Activated gamma-delta T cell (primary cell): ENCODE results near the gene CDCA8.
"Not testable (repeated sequence)": the region's sequence is repeated elsewhere in the genome, so short reads cannot be mapped to it uniquely, and the experiment has no call there.

Experiments used
- DNase-seq: peaks from one replicate; lab custom pipeline; 2025; lab: John Stamatoyannopoulos, UW

The CDCA8 gene

DNA sequence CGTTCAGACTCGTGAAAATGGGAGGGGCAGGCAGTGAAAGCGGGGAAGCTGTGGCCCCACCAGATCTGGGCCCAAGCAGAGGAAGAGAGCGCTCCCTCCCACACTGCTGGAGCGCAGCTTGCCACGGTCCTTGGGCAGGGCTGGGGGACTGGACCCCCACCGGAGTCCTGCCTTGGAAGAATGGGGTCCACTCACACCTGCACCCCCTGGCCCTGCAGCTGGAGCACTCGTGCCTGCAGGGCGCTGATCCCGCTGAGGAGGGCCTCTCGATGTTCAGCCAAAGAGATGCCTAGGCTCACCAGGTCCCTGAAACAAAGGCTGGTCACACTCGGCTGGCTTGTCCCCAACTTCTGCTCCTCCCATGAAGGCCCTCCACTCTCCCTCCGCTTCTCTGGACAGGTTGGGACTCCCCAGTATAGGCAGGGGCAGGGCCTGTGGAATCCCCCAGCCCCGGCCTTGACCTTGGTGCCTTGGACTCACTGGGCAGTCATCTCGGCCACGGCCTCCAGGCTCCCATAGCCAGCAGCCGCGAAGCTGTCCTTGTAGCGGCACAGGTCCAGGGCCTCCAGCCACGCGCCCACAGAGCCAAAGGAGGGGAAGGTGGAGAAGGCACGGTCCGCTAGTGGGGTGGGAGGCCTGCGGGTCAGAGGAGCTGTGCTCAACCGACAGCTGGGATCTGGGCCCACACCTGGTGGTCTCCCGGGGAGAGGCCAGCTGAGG, 26.0 kb downstream of the CDCA8 start:
- no peak for DNase-seq

DNA sequence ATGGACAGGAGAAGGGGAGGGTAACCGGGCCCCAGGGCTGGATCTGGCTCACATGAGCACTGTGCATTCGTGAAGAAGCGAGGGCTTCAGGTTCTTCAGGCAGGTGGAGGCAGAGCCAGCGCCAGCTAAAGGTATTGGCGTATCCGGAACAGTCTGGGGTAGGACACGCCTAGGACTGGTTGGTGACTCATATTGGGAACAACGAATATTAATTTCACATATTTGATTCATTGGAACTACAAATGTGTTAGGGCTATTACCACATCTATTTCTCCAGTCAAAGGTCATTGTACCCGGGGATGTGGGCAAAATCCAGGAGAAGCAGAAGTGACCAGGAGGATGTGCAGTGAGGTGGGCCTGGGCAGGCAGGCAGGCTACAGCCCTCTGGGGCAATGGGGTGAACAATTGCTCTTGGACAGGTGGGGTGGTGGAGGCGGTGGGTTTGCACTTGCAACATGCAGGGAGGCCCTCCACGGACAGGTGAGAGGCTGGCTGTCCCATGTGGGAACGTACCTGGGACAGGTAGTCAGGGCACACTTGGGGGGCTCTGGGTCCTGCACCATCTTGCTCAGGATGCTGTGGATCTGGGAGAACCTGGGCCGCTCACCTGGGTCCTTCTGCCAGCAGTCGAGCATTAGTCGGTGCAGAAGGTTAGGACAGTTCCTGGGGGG, 26.7 kb downstream of the CDCA8 start:
- DNase-seq = no peak

DNA sequence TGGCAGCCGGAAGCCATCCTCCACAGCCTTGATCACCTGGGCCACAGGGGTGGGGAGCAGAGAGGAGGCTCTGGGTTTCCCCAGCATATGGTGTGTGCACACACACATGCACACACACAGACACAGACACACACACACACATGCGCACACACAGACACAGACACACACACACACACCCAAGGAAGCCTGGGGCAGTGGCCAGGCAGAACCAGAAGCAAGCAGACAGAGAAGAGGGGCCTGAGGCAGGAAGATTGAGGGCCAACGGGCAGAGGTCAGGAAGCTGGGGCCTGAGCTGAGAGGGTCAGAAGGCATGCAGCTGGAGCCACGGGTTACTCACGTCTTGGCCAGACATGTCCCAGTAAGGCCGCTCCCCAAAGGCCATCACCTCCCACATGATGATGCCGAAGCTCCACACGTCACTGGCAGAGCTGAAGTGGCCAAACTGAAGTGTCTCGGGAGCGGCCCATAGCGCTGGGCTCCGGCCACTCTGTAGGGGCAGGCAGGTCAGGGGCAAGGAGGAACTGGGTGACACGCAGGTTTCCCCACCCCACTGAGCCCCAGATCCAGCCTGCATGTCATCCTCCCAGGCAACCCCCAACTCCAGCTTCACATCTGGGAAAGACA, 27.4 kb downstream of the CDCA8 start:
- DNase-seq = no peak

DNA sequence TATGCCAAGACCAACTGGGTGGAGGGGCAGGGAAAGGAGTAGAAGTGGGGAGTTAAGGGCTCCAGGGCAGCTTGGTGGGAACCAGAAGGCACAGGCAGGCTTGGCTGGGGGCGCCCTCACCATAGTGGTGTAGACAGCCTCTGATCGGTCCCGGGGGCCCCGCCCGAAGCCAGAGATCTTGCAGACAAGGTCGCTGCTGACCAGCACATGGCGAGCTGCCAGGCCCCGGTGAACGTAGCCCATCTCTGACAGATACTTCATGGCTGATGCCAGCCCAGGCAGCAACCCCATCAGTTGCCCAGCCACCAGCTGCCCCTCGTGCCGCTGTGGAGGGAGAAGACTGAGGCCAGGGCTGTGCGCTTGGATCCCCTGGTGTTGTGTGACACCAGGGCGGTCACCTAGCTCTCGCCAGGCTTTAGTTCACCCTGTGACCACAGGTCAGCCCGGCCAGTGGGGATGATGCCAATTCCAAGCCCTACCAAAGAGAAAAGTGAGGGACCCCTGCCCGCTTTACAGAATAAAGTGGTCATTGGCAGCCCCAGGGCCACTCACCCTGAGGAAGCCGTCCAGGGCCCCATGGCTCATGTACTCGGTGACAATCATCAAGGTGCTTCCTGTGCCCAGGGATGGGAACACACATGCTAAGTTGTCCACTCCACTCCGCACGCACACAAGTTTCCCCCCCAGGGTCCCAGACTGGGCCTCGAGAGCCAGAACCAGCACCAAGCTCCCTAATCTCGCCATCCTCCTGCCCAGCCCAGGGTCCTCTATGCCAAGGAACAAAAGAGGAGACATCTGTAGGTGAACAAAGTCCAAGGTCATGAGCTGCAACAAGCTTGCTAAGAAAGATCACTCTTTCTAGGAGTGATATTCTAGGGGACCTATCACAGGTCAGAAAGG, 28.2 kb downstream of the CDCA8 start:
- no peak for DNase-seq

DNA sequence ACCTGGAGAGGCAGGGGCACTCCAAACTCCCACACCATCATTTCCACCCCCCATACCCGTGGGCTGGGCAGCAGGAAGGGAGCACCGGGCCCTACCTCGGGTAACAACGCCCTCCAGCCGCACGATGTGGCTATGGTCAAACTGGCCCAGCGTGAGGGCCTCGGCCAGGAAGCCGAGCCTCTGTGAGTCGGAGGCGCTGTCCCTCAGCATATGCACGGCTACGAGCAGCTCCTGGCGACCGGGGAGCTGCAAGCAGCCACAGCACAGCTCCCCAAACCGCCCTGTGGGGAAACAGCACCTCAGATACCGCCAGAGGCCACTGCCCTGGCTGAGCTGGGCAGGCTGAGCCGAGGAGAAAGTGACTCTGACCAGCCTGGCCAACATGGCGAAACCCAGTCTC, 29.2 kb downstream of the CDCA8 start:
- no peak for DNase-seq

DNA sequence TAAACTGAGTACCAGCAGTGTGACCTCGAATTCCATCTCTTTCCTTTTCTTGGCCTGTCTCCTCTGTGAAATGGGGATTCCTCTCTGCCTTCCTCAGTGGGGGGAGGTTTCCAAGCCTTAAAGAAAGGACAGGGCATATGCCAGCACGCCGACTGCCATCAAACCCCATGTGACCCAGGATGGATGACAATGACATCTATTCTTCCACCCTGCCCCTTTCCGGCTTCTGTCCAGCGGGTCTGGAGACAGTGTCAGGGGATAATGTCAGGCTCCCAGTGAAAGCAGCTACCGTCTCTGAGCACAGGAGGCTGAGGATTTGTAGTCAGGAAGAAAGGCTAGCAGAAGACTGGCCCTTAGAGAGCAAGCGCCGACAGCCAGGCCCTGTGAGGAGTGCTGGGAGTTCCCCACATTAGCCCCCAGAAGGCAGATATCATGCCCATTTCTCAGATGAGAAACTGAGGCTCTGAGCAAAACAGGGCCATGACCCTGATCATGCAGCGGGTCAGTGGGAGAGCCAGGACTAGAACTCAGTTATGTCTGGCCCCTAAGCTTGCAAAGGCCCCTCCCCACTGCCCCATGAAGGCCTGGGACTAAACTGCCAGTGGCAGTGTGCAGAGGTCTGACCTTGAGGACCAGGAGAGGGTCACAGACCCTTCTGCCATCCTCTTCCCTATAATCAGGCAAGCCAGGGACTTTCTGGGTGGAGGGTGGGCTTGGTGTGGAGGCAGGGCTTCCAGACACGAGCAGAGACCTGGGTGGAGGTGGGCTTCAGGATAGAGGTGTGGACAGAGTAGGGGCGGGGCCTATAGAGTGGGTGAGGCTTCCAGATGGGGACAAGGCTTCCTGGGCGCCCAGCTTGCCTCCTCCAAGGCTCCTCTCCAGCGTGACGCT, 30.1 kb downstream of the CDCA8 start:
- no peak for DNase-seq

DNA sequence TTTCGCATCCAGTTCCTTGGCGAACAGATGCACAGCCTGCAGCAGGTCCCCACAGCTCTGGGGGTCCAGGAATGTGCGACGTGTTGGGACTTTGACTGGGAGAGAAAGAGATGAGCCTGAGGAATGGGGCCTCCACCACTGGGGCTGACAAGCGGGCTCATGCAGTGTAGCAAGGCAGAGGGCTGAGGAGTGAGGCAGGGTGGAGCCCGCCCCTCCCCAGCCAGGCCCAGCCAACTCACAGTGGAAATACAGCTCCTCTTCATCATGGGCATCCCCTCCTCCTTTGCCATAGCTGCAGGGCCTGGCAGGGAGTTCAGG, 30.7 kb downstream of the CDCA8 start:
- no peak for DNase-seq

DNA sequence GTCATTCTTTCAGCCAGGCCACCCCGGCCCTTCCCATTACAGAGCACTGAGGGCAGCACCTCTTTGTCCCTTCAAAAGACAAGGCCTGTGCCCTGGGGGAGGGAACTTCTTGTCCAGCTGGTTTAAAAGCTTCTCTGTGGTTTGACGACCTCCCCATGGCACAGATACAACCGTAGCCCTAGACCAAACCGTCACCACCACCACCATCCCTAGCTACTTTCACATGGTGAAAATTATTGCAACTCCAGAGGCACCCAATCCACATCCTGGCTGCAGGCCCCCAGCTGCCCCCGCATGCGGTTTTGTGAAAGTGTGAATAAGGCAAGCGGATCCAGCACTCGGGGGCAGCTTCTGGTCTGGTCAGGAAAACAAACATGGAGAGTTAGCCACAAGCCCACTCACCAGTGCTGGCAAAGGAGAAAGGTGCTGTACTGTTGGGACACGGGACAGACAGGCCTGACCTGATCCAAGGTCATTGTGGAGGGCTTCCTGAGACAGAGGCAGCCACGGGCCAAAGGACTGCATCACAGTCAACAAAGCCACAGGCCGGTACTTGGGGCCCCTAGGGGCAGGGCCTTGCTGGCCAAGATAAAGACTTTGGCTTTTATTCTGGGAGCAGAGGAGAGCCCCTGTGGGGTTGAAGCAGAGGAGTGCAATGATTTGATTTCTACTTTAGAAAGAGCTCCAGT, 31.2 kb downstream of the CDCA8 start:
- no peak for DNase-seq

DNA sequence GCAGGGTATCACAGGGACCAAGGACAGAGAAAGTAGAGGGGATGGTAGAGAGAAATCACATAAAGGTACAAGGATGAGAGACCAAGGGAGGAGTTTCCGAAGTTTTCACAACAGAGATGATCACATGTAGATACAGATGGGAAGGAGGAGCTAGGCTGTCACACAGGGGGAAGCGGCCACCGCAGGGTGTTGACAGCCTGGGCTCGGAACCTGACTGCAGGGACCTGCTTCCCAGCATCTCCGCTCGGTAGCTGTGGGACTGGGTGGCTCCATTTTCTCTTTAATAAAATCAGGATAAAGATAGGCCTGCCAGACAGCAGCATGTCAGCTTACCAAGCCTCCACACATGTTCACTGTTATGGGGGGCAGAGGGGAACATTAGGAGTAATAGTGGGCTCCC, 32.3 kb downstream of the CDCA8 start:
- no peak for DNase-seq

DNA sequence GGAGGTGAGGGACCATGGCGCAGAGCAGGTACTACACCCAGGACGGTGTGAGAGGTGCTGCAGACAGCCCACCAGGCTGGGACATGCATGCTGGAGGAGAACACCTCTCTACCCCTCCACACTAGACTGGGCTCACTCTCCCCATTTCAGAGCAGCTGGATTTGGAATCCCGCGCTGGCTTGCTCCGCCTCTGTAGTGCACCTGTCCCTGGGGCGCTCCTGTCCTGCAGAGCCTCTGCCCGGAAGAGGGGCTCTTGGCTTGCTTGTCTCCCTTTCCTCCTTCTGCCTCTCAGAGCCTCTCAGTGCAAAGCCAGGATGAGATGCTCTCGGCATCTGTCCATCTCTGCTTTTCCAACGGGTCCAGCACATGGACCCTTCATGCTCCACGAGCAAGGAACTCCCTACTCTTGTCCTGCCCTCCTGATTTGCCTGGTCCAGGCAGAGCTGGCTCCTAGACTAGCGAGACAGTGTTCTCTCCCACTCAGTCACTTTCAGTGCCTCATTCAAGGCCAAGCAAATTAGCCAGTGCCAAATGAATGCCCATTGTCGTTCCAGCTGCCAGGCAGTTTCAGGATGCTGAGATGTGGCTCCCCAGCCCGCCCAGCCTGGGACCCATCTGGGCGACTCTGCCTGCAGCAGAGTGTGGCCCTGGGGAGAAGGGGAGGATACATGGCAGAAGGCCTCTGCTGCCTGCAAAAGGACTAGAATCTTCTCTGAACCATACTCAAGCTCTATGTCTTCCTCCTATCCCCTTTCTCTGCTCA, 33.7 kb downstream of the CDCA8 start:
- no peak for DNase-seq

DNA sequence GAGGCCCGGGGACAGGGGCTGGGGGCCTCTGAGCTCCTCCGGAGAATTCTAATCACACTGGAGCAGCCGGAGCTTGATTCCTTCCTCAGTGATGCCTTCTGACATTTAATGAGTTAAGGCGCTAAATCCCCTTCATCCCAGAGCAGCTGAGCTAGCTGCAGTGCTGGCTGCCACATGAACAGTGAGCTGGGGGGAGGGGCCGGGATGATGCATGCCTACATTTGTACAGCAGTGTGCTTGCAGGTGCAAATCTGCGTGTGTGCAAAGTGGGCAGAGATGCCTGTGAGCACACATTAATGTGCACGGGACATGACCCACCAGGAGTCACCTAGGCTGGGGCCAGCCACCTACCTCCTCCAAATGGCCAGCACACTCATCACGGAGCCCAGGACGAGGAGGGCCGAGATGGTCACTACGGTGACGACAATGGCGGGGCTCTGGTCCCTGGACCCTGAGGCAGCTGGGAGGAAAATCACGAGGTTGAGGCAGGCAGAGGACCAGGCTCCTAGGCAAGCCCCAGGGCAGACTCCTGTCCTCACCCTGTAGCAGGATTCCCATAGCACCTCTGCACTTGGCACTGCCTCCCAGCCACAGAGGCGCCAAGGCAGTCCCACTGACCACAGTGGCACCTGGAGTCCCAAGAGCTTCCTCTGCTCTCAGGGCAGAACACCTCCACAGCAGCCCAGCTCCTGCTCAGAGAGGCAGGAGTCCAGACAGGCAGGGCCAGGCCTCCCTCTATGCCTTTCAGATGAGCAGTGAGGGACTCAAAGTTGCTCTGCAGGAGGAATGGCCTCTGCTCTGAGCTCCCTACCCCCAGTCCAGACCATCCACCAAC, 34.7 kb downstream of the CDCA8 start:
- no peak for DNase-seq

DNA sequence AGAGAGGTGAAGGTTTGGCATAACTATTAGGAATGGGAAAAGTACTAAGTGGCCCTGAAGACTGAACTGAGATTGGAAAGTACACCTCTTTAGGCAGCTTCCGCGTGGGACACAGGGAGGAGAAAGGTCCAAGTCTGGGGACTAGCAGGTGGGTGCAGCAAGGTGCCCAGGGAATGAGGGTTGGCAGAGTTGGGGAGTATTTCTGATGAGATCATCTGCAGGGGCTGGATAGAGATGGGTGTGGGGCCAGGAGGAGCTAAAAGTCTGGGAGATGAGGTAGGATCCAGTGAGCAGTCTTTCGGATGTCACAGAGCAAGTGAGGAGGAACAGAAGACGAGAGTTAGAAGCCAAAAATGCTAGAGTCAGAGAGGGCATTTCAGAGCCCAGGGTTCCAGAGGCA, 36.1 kb downstream of the CDCA8 start:
- no peak for DNase-seq

DNA sequence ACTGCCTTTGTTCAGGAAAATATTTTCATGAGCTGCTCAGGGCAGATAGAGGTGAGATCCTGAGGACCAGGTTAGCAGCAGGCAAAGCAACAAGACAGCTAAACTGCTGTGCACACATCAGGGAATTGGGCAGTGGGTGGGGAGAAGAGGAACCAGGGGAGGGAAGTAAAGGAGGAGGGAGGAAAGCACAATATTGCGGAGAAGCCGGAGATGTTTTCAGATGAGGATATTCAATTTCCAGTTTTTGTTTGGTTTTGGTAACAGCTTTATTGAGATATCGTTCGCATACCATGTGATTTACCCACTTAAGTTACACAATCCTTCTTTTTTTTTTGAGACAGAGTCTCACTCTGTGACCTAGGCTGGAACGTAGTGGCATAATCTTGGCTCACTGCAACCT, 38.1 kb downstream of the CDCA8 start:
- no peak for DNase-seq

DNA sequence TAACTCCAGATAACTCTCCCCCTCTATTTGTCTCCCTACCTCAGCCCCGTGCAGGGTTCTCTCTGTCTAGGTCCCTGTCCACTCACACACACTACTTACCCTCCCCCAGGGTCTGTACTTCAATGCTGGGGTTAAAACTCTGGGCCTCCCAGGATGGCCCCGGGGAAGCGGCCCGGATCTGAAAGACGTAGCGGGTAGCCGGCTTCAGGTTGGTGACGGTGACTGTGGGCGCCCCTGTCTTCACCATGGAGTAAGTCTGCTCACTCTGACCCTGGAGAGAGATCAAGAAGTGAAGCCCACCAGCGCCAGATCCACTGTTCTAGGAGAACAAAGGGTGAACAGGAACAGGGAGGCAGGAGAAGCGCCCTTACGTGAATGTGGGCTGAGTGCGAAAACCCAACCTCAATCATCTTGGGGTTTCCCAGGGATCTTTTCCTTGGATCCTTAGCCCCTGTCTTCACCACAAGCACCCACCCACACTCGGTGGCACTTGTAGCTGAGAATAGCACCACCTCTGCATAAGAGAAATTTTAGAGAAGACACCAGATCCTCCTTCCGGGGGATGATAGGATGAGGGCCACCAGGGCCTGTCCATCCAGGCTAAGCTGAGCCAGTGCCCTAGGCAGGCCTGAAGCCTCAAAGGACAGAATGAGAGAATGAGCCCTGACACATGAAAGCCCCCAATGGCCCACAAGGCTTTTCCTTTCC, 39.1 kb downstream of the CDCA8 start:
- DNase-seq = no peak

DNA sequence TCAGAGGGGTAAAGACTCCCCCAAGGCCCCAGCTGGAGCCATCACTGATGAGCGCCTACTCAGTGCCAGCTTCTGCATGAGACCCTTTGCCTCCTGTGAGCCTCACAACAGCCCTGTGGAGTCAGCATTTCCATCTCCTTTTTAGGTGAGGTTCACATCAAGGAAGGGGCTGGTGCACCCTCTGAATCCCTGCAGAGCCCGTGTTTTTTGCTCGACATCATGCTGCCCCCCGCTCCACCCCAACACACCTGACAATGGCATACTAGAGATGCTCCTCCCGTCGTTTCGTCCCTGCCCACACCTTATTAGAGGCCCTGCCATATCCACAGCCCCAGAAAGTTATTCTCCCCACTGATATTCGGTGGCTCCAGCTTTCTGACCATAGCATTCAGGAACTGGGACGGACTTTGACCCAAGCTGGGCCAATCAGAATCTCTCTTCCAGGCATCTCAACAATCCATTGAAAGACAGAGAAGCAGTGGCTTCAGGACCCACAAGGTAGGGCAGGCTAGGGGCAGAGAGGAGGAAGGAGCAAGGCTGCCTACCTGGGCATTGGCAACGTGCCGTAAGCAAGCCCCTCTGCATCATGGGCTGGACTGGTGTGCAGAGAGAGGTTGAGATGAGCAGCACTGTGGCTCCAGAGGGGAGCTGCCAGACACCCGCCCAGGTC, 39.9 kb downstream of the CDCA8 start:
- no peak for DNase-seq

DNA sequence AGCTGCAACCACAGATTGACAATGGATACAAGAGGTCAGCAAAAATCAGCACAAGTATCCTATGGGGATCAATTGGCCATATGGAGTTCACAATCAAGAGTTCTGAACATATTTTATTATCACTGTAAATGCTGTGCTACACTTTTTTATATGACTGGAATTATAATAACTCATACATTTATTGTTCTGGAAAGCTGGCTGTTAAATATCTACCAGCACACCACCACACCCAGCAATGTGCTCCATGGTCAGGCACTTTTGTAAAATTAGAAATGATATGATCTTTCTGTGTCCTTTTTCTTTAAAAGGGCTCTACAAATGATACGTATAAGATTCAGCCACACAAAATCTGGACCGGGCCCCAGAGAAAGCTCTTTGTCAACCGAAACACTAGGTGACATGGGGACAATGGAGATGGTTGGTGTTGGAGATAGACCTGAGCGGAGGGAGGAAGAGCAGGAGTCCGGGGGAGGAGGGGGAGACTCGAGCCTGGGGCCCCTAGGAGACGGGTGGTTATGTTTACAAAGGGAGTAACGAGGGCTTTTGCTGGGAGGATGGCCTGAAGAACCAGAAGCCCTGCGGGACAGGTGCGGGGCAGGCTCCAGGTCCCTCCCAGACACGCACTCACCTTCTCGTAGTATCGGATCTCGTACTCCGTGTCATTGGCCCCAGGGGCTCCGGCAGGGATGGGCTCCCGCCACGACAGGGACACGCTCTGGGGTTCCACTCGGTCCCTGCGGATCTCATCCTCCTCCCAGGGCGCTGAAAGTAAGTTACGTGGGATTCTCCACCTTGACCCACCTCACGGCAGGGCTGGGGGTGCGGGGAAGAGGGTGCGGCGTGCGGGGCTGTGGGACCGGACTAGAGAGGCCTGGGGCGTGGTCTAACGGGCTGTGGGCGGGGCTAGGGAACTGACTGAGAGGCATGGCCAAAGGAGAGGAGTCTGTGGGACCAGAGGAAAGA, 42.6 kb downstream of the CDCA8 start:
- DNase-seq = no peak

DNA sequence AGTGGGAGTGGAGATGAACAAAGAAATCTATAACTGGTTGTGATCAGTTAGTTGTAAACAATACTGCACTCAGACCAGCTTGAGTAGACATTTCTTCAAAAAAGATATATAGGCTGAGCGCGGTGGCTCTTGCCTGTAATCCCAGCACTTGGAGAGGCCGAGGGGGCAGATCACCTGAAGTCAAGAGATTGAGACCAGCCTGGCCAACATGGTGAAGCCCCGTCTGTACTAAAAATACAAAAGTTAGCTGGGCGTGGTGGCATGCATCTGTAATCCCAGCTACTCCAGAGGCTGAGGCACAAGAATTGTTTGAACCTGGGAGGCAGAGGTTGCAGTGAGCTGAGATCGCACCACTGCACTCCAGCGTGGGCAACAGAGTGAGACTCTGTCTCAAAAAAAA, 45.7 kb downstream of the CDCA8 start:
- not testable (repeated sequence) for DNase-seq
